ENCODE measurements around the gene TENT4A.

Gene TENT4A

GRCh38 chr5:6699357-6699756, 13.9 kb upstream of the TENT4A start:
- TF ChIP-seq CSDC2 (CRISPR knock-in tag; IDR thresholded peaks at IDR 0.05) (no peak), ZNF8 (CRISPR knock-in tag; IDR thresholded peaks at IDR 0.05) (no peak), PPARA (CRISPR knock-in tag; IDR thresholded peaks at IDR 0.05; ENCODE audit: borderline replicate concordance) (no peak), ZNF70 (CRISPR knock-in tag; IDR thresholded peaks at IDR 0.05) (no peak), TOX (CRISPR knock-in tag; IDR thresholded peaks at IDR 0.05; ENCODE audit: borderline replicate concordance) (no peak), ZFP30 (CRISPR knock-in tag; IDR thresholded peaks at IDR 0.05) (no peak), ZNF565 (CRISPR knock-in tag; conservative IDR thresholded peaks at IDR 0.05; ENCODE audit: low read depth) (no peak), ARNTL (CRISPR knock-in tag; IDR thresholded peaks at IDR 0.05; ENCODE audit: borderline replicate concordance, low read depth) (no peak), GLIS3 (CRISPR knock-in tag; IDR thresholded peaks at IDR 0.05) (no peak), SNAI2 (CRISPR knock-in tag; IDR thresholded peaks at IDR 0.05) (no peak), ISL1 (CRISPR knock-in tag; IDR thresholded peaks at IDR 0.05) (no peak), BACH2 (CRISPR knock-in tag; IDR thresholded peaks at IDR 0.05; ENCODE audit: borderline replicate concordance) (no peak), RARB (CRISPR knock-in tag; IDR thresholded peaks at IDR 0.05) (no peak), OSR1 (CRISPR knock-in tag; IDR thresholded peaks at IDR 0.05) (no peak), ZC3H10 (CRISPR knock-in tag; IDR thresholded peaks at IDR 0.05) (no peak), CREB5 (CRISPR knock-in tag; IDR thresholded peaks at IDR 0.05; ENCODE audit: low read depth) (no peak), TSHZ2 (CRISPR knock-in tag; IDR thresholded peaks at IDR 0.05) (no peak)
- TF ChIP-seq, protein P1, sequence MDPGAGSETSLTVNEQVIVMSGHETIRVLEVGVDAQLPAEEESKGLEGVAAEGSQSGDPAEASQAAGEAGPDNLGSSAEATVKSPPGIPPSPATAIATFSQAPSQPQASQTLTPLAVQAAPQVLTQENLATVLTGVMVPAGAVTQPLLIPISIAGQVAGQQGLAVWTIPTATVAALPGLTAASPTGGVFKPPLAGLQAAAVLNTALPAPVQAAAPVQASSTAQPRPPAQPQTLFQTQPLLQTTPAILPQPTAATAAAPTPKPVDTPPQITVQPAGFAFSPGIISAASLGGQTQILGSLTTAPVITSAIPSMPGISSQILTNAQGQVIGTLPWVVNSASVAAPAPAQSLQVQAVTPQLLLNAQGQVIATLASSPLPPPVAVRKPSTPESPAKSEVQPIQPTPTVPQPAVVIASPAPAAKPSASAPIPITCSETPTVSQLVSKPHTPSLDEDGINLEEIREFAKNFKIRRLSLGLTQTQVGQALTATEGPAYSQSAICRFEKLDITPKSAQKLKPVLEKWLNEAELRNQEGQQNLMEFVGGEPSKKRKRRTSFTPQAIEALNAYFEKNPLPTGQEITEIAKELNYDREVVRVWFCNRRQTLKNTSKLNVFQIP (CRISPR knock-in tag; IDR thresholded peaks at IDR 0.05; ENCODE audit: borderline replicate concordance, low read depth), result no peak
- TF ChIP-seq, protein P2, sequence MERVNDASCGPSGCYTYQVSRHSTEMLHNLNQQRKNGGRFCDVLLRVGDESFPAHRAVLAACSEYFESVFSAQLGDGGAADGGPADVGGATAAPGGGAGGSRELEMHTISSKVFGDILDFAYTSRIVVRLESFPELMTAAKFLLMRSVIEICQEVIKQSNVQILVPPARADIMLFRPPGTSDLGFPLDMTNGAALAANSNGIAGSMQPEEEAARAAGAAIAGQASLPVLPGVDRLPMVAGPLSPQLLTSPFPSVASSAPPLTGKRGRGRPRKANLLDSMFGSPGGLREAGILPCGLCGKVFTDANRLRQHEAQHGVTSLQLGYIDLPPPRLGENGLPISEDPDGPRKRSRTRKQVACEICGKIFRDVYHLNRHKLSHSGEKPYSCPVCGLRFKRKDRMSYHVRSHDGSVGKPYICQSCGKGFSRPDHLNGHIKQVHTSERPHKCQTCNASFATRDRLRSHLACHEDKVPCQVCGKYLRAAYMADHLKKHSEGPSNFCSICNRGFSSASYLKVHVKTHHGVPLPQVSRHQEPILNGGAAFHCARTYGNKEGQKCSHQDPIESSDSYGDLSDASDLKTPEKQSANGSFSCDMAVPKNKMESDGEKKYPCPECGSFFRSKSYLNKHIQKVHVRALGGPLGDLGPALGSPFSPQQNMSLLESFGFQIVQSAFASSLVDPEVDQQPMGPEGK (CRISPR knock-in tag; IDR thresholded peaks at IDR 0.05; ENCODE audit: borderline replicate concordance), result no peak
- no peak for ATAC-seq

DNA sequence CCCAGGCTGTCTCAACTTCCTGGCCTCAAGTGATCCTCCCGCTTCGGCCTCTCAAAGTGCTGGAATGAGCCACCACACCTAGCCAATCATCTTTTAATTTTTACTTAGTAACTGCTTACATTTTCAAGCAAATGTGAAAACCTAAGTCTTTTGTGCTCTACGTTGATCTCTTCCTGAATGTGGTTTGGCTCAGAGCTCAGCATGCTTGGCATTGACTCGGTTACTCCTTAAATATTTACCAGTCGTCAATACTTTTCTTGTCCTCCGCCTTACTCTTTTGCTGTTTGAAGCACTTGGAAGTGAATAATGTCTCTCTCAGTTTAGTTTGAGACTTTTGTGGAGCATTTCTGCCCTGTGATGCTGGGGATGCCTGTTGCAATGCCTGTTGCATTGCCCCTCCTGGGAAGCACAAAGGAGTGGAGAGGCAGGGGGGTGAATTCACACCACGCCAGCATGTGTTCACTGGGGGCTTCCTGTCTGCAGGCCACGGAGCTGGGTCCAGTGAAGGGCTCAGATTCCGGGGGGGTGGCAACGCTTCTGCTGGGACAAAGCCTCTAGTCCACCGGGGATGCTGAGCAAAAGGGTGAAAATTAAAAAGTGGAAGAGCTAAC, 13.1 kb upstream of the TENT4A start:
- TF ChIP-seq GLIS3 (CRISPR knock-in tag; IDR thresholded peaks at IDR 0.05) (no peak), ZNF565 (CRISPR knock-in tag; conservative IDR thresholded peaks at IDR 0.05; ENCODE audit: low read depth) (no peak), TCF4 (CRISPR knock-in tag; IDR thresholded peaks at IDR 0.05; ENCODE audit: borderline replicate concordance) (no peak), ESRRG (CRISPR knock-in tag; IDR thresholded peaks at IDR 0.05) (no peak), PPARA (CRISPR knock-in tag; IDR thresholded peaks at IDR 0.05; ENCODE audit: borderline replicate concordance) (no peak), ZC3H10 (CRISPR knock-in tag; IDR thresholded peaks at IDR 0.05) (no peak), CREB5 (CRISPR knock-in tag; IDR thresholded peaks at IDR 0.05; ENCODE audit: low read depth) (no peak), CSDC2 (CRISPR knock-in tag; IDR thresholded peaks at IDR 0.05) (no peak), ZNF8 (CRISPR knock-in tag; IDR thresholded peaks at IDR 0.05) (no peak), ZNF70 (CRISPR knock-in tag; IDR thresholded peaks at IDR 0.05) (no peak), TOX (CRISPR knock-in tag; IDR thresholded peaks at IDR 0.05; ENCODE audit: borderline replicate concordance) (no peak), OSR1 (CRISPR knock-in tag; IDR thresholded peaks at IDR 0.05) (no peak), ARNTL (CRISPR knock-in tag; IDR thresholded peaks at IDR 0.05; ENCODE audit: borderline replicate concordance, low read depth) (no peak)
- TF ChIP-seq, protein P2 (CRISPR knock-in tag; IDR thresholded peaks at IDR 0.05; ENCODE audit: borderline replicate concordance), result no peak
- TF ChIP-seq, protein P3, sequence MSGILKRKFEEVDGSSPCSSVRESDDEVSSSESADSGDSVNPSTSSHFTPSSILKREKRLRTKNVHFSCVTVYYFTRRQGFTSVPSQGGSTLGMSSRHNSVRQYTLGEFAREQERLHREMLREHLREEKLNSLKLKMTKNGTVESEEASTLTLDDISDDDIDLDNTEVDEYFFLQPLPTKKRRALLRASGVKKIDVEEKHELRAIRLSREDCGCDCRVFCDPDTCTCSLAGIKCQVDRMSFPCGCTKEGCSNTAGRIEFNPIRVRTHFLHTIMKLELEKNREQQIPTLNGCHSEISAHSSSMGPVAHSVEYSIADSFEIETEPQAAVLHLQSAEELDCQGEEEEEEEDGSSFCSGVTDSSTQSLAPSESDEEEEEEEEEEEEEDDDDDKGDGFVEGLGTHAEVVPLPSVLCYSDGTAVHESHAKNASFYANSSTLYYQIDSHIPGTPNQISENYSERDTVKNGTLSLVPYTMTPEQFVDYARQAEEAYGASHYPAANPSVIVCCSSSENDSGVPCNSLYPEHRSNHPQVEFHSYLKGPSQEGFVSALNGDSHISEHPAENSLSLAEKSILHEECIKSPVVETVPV (CRISPR knock-in tag; IDR thresholded peaks at IDR 0.05), result no peak
- TF ChIP-seq, protein P1 (CRISPR knock-in tag; IDR thresholded peaks at IDR 0.05; ENCODE audit: borderline replicate concordance, low read depth), result no peak
- ATAC-seq, result no peak
